Omental fat pad (tissue), 4 donors: ENCODE results near the gene FRMD4A. TPM values are rescaled to one million over a fixed set of nuclear protein-coding genes. Genes with fewer than 3 reads are reported as not detected.
"Not testable (repeated sequence)": the region's sequence is repeated elsewhere in the genome, so short reads cannot be mapped to it uniquely, and the experiment has no call there.

Experiments used
- ATAC-seq: fragments of 150-250 bp; one replicate; pipeline ENCODE4 v1.9.1; 2016; ENCODE audit warnings: mild to moderate bottlenecking, moderate library complexity; ENCODE audit not compliant: low FRiP score
- DNase-seq: peaks from one replicate; pipeline ENCODE4 v3.0.0-alpha.2; 2019; ENCODE audit warnings: low spot score
- total RNA-seq, 4 donors: library from RNA; depleted of rRNA; stranded (reverse); fragments of >200 nt; gene quantifications; one replicate each; pipeline ENCODE4 v1.1.0, GENCODE V29; 2016
- TF ChIP-seq, protein P1 (sequence below), 3 donors: fragments of 450-650 bp; IDR thresholded peaks; one replicate each; pipeline ENCODE4 v1.5.1; 2016 to 2017; ENCODE audit warnings: antibody characterized with exemption in 3 of 3, mild to moderate bottlenecking in 3 of 3, moderate library complexity in 2 of 3

FRMD4A gene
- total RNA-seq, 4 donors from 2014 or later, result 66.8 to 119 (median 81.6) TPM

GRCh38 chr10:13865758-13866491 is 464.8 kb downstream of the FRMD4A start:
- TF ChIP-seq, protein P1, sequence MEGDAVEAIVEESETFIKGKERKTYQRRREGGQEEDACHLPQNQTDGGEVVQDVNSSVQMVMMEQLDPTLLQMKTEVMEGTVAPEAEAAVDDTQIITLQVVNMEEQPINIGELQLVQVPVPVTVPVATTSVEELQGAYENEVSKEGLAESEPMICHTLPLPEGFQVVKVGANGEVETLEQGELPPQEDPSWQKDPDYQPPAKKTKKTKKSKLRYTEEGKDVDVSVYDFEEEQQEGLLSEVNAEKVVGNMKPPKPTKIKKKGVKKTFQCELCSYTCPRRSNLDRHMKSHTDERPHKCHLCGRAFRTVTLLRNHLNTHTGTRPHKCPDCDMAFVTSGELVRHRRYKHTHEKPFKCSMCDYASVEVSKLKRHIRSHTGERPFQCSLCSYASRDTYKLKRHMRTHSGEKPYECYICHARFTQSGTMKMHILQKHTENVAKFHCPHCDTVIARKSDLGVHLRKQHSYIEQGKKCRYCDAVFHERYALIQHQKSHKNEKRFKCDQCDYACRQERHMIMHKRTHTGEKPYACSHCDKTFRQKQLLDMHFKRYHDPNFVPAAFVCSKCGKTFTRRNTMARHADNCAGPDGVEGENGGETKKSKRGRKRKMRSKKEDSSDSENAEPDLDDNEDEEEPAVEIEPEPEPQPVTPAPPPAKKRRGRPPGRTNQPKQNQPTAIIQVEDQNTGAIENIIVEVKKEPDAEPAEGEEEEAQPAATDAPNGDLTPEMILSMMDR (IDR thresholded peaks at IDR 0.05), result no peak
- no peak for ATAC-seq
- DNase-seq, result no peak

- ATAC-seq, DNase-seq: not testable (repeated sequence)
Measured at GRCh38 chr10:13865220-13865619, 465.5 kb downstream of the FRMD4A start.

DNA sequence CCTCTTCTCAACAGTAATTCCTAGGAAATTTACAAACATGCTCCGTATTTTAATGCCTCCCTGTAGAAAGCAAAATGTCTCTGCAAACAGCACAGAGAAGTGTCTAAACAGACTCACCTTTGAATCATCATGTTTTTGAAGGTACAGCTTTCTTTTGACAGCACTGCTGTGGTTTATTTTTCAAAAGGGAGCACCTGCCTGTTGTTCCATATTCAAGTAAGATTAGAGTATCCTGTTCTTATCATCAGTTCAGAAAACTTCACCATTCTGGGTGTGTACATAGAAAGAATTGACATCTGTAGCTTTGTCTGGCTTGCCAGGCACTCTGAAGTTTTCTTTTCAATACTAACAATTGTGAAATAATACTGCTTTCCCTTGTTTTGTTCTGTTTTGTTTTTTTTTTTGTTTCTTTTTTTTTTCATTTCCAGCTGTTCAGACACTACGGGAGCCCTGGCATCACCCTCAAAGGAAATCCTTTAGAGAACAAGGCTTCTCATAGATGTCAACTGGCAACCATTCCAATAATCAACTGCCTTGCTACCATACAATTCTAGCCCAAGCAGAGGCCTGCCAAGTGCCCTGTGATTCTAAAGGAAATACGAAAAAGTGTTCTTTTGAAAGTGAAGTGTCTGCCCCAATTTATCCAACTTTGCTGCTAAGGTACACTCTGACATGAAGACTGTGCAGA is 468.0 kb downstream of the FRMD4A start:
- TF ChIP-seq, protein P1 (IDR thresholded peaks at IDR 0.05), result no peak
- DNase-seq (no peak), ATAC-seq (no peak)

- TF ChIP-seq, protein P1 (IDR thresholded peaks at IDR 0.05), result no peak
- no peak for DNase-seq
- no peak for ATAC-seq
Measured at GRCh38 chr10:13860886-13861285, 469.8 kb downstream of the FRMD4A start.

GRCh38 chr10:13859979-13860654 is 470.6 kb downstream of the FRMD4A start:
- TF ChIP-seq, protein P1 (IDR thresholded peaks at IDR 0.05), result no peak
- DNase-seq (no peak), ATAC-seq (no peak)

DNA sequence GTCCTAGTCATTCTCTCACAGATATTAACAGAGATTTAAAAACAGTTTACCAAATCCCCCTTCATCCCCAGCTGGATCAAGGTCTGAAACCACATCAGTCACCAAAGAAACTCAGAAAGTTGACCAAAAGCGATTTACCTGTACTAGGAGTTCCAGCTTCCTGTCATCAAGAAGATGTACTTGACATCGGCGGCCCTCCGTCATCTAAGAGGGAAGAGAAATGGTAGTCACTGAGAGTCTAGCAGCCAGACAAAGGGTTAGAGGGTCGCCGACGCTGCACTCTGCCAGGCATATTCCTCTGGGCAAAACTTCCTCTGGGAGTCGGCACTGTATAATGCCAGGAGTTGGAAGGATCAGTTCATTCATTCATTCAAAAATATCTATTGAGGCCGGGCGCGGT is 472.0 kb downstream of the FRMD4A start:
- ATAC-seq (no peak), DNase-seq (no peak)
- TF ChIP-seq, protein P1 (IDR thresholded peaks at IDR 0.05), result no peak

DNA sequence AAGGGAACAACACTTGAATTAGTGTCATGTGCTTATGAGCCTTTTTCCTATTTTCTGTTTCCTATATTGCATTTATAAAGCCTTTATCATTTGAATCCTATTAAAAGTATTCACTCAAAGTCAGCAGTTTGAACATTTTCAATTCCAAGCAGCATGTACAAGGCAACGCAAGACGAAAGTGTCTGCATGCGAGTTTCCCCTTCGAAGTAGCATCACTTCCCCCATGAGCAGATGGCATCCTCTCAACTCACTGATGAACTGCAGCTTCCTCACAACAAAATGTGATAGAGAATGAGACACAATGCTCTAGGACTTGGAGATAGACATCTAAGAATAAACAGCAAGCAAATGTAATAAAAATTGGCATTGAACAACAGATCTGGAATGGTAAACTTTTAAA is 473.3 kb downstream of the FRMD4A start:
- DNase-seq (no peak), ATAC-seq (no peak)
- TF ChIP-seq, protein P1 (IDR thresholded peaks at IDR 0.05), result no peak
